Panc1 (cell line): ENCODE data around the gene LINC00237. TPM values are rescaled to one million over a fixed set of nuclear protein-coding genes. Genes with fewer than 3 reads are reported as not detected.

Experiments used
- ATAC-seq: fragments of 200-7000 bp; cut with Tn5 transposase; 2 replicates; pipeline ENCODE4 v1.9.1; 2020; ENCODE audit warnings: mild to moderate bottlenecking, moderate library complexity
- BruUV-seq: library from RNA; stranded (reverse); fragments of 400-500 nt; replicated peaks from 2 replicates; lab custom pipeline; 2021; lab: Mats Ljungman, UMichigan
- CTCF ChIA-PET: fragments of 300-600 bp; sonication (Branson Sonifier 250); formaldehyde crosslinking; loops from one replicate; lab custom pipeline; 2022; ENCODE audit warnings: antibody characterized with exemption; lab: Charles Lee
- POLR2A ChIA-PET: fragments of 300-600 bp; sonication (Branson Sonifier 250); formaldehyde crosslinking; loops from one replicate; lab custom pipeline; 2022; ENCODE audit warnings: antibody characterized with exemption; lab: Charles Lee
- DNase-seq: peaks from one replicate; pipeline ENCODE4 v3.0.0-alpha.2; 2010; ENCODE audit warnings: low read depth, low spot score
- H3K27ac ChIP-seq: 2 replicates; pipeline ENCODE4 v1.5.1; 2011; ENCODE audit warnings: mild to moderate bottlenecking, low read length, inconsistent platforms
- H3K27me3 ChIP-seq: fragments of 200-500 bp; sonication (Bioruptor generic); 2 replicates; pipeline ENCODE4 v1.6.0; 2014; ENCODE audit warnings: low read length, inconsistent platforms; ENCODE audit not compliant: control insufficient read depth, insufficient read depth
- H3K36me3 ChIP-seq: fragments of 200-500 bp; sonication (Bioruptor generic); 2 replicates; pipeline ENCODE4 v1.5.1; 2014; ENCODE audit warnings: inconsistent platforms, mild to moderate bottlenecking, low read length, moderate library complexity; ENCODE audit not compliant: control insufficient read depth, insufficient read depth
- H3K4me1 ChIP-seq: 2 replicates; pipeline ENCODE4 v1.5.1; 2011; ENCODE audit warnings: inconsistent platforms, mild to moderate bottlenecking, low read length, moderate library complexity; ENCODE audit not compliant: control insufficient read depth, insufficient read depth
- H3K4me3 ChIP-seq, 2 experiments: 2 replicates each; pipeline ENCODE4 v1.5.1; 2011 to 2012; ENCODE audit warnings: low read depth in 2 of 2, low read length in 2 of 2, mild to moderate bottlenecking in 2 of 2, inconsistent platforms in 1 of 2, moderate library complexity in 1 of 2
- H3K9me3 ChIP-seq: fragments of 200-500 bp; sonication (Bioruptor generic); 2 replicates; pipeline ENCODE4 v1.5.1; 2014; ENCODE audit warnings: low read depth, mild to moderate bottlenecking, inconsistent platforms, low read length, moderate library complexity; ENCODE audit not compliant: control insufficient read depth, insufficient read depth
- CTCF ChIP-seq: fragments of 450-650 bp; IDR thresholded peaks from 2 replicates; pipeline ENCODE4 v1.5.1; 2017; ENCODE audit warnings: mild to moderate bottlenecking
- POLR2AphosphoS5 ChIP-seq: IDR thresholded peaks from 2 replicates; pipeline ENCODE4 v1.6.1; 2012; ENCODE audit warnings: mild to moderate bottlenecking, low read depth, low read length, moderate library complexity
- REST ChIP-seq, 2 experiments: IDR thresholded peaks; 2 replicates each; pipeline ENCODE4 v1.6.1; 2011 to 2012; ENCODE audit warnings: low read depth in 2 of 2, control low read depth in 1 of 2, low read length in 1 of 2, mild to moderate bottlenecking in 1 of 2, moderate library complexity in 1 of 2; ENCODE audit not compliant: insufficient read depth in 1 of 2
- SIN3A ChIP-seq: IDR thresholded peaks from 2 replicates; pipeline ENCODE4 v1.6.1; 2012; ENCODE audit warnings: low read depth, mild to moderate bottlenecking, low read length, moderate library complexity, borderline replicate concordance; ENCODE audit not compliant: insufficient read depth
- TCF7L2 ChIP-seq: IDR thresholded peaks from 2 replicates; pipeline ENCODE4 v1.6.1; 2011; ENCODE audit warnings: mild to moderate bottlenecking, low read depth, low read length, inconsistent platforms
- in situ Hi-C: cut with HindIII; loops from 2 replicates; pipeline ENCODE4 v1.10.0; 2016; ENCODE audit warnings: low sequenced_read_pairs, low pct_unique_long_range_greater_than_20kb
- intact Hi-C: fragments of 100-400 bp; cut with micrococcal nuclease; formaldehyde crosslinking; loops from one replicate; pipeline ENCODE4 v1.10.0; 2022; ENCODE audit not compliant: unreplicated experiment
- total RNA-seq: library from RNA; stranded (reverse); gene quantifications from one replicate; pipeline ENCODE4 v1.2.1, GENCODE V29; 2021; ENCODE audit not compliant: unreplicated experiment

LINC00237 gene
- total RNA-seq, 1 experiment from 2014 or later, result not detected

- no peaks in the 10 kb centered on the region for H3K9me3 ChIP-seq
- H3K4me3 ChIP-seq, result no peak overlapping the region
- in situ Hi-C loops, result no loop called here
- intact Hi-C loops, result no loop called here
- H3K27me3 ChIP-seq, result peaks cover 2% of the 10 kb centered on the region; the same call in 1 of the 2 replicates
- H3K36me3 ChIP-seq, result no peaks in the 10 kb centered on the region
- H3K4me1 ChIP-seq, result no peaks in the 10 kb centered on the region
- ChIA-PET POLR2A (interaction anchor here (0.7 kb wide), 1 partner anchor 343 kb away, joined by 3 read pairs; no protein-coding TSS in a partner anchor), CTCF (no interaction called here)
- TF ChIP-seq SIN3A (no peak), REST (IDR thresholded peaks at IDR 0.05; ENCODE audit: insufficient read depth in 1 of 2, low read depth in 2 of 2, low read length in 1 of 2) (no peak), POLR2AphosphoS5 (no peak), TCF7L2 (no peak), CTCF (no peak)
- BruUV-seq, result no TSS peak
- ATAC-seq, result no peak
- no peak overlapping the region for H3K27ac ChIP-seq
- no peak for DNase-seq
Measured at GRCh38 chr20:21101932-21102575, 4.1 kb downstream of the LINC00237 start.

GRCh38 chr20:21101453-21101931, 4.7 kb downstream of the LINC00237 start:
- H3K27me3 ChIP-seq, result peaks cover 5% of the 10 kb centered on the region; the same call in 1 of the 2 replicates
- TF ChIP-seq TCF7L2 (no peak), REST (IDR thresholded peaks at IDR 0.05; ENCODE audit: insufficient read depth in 1 of 2, low read depth in 2 of 2, low read length in 1 of 2) (no peak), CTCF (no peak), POLR2AphosphoS5 (no peak), SIN3A (no peak)
- ATAC-seq (no peak), DNase-seq (no peak)
- POLR2A ChIA-PET, result interaction anchor here (0.7 kb wide), 1 partner anchor 343 kb away, joined by 3 read pairs; no protein-coding TSS in a partner anchor
- H3K4me1 ChIP-seq, result no peaks in the 10 kb centered on the region
- no peaks in the 10 kb centered on the region for H3K36me3 ChIP-seq
- no TSS peak for BruUV-seq
- H3K9me3 ChIP-seq, result no peaks in the 10 kb centered on the region
- in situ Hi-C loops, result no loop called here
- intact Hi-C loops, result no loop called here
- no peak overlapping the region for H3K27ac ChIP-seq
- CTCF ChIA-PET, result no interaction called here
- H3K4me3 ChIP-seq, result no peak overlapping the region
